Measurements from ENCODE around the gene A4GALT. TPM values are rescaled to one million over a fixed set of nuclear protein-coding genes. Genes with fewer than 3 reads are reported as not detected.
"Not testable (repeated sequence)": the region's sequence is repeated elsewhere in the genome, so short reads cannot be mapped to it uniquely, and the experiment has no call there.

Gene A4GALT
- total RNA-seq, 4 donors from 2014 or later = 5.8 to 13.3 (median 8.6) TPM

- in situ Hi-C loops (cut with MboI; ENCODE audit: low sequenced_read_pairs in 4 of 4) = no loop called here
- Histone ChIP-seq H3K9me3 (no peaks in the 10 kb centered on the region), H3K27me3 (no peaks in the 10 kb centered on the region), H3K36me3 (no peaks in the 10 kb centered on the region), H3K4me3 (no peak overlapping the region), H3K4me1 (no peaks in the 10 kb centered on the region), H3K27ac (no peak overlapping the region)
- intact Hi-C loops (cut with DNase I; ENCODE audit: low total_unique reads) = no loop called here
- no peak for DNase-seq
- ATAC-seq = no peak
- TF ChIP-seq CTCF (IDR thresholded peaks at IDR 0.05 in 4 of 5, conservative IDR thresholded peaks at IDR 0.05 in 1 of 5) = no peak
- TF ChIP-seq POLR2A (IDR thresholded peaks at IDR 0.05) = no peak
Observed at GRCh38 chr22:42760806-42761565, 40.3 kb upstream of the A4GALT start.

- Histone ChIP-seq H3K4me3 (no peak overlapping the region), H3K36me3 (no peaks in the 10 kb centered on the region), H3K27me3 (no peaks in the 10 kb centered on the region), H3K9me3 (no peaks in the 10 kb centered on the region), H3K4me1 (no peaks in the 10 kb centered on the region), H3K27ac (no peak overlapping the region)
- ATAC-seq (no peak), DNase-seq (no peak)
- in situ Hi-C loops (cut with MboI; ENCODE audit: low sequenced_read_pairs in 4 of 4) = no loop called here
- intact Hi-C loops (cut with DNase I; ENCODE audit: low total_unique reads) = loop anchor here (10.0 kb wide), 1 partner anchor 1294 kb away; the partner anchor contains the start of genes ACO2 and PHF5A
- TF ChIP-seq POLR2A (IDR thresholded peaks at IDR 0.05) (no peak), CTCF (IDR thresholded peaks at IDR 0.05 in 4 of 5, conservative IDR thresholded peaks at IDR 0.05 in 1 of 5) (no peak)
Observed at GRCh38 chr22:42758931-42759629, 38.4 kb upstream of the A4GALT start.

GRCh38 chr22:42755553-42755952 lies 34.9 kb upstream of the A4GALT start:
- H3K4me3 ChIP-seq; in situ Hi-C loops (cut with MboI; ENCODE audit: low sequenced_read_pairs in 4 of 4); H3K9me3 ChIP-seq; H3K27me3 ChIP-seq; DNase-seq; H3K27ac ChIP-seq; H3K36me3 ChIP-seq: not testable (repeated sequence)
- intact Hi-C loops (cut with DNase I; ENCODE audit: low total_unique reads) = loop anchor here (10.0 kb wide), 1 partner anchor 1291 kb away; the partner anchor contains the start of genes ACO2 and PHF5A
- peak in 1 of 2 donors; percentile 42 for ATAC-seq
- peaks cover 3 to 11% of the 10 kb centered on the region in 2 donors for H3K4me1 ChIP-seq

GRCh38 chr22:42755121-42755520 lies 34.5 kb upstream of the A4GALT start:
- intact Hi-C loops (cut with DNase I; ENCODE audit: low total_unique reads) = loop anchor here (10.0 kb wide), 1 partner anchor 1290 kb away; the partner anchor contains the start of genes ACO2 and PHF5A
- H3K27me3 ChIP-seq; H3K4me3 ChIP-seq; ATAC-seq; in situ Hi-C loops (cut with MboI; ENCODE audit: low sequenced_read_pairs in 4 of 4); H3K27ac ChIP-seq; H3K36me3 ChIP-seq; DNase-seq; H3K9me3 ChIP-seq: not testable (repeated sequence)
- peaks cover 3 to 11% of the 10 kb centered on the region in 2 donors for H3K4me1 ChIP-seq

- intact Hi-C loops (cut with DNase I; ENCODE audit: low total_unique reads) = loop anchor here (10.0 kb wide), 1 partner anchor 1290 kb away; the partner anchor contains the start of genes ACO2 and PHF5A
- no peak for DNase-seq
- TF ChIP-seq CTCF (IDR thresholded peaks at IDR 0.05 in 4 of 5, conservative IDR thresholded peaks at IDR 0.05 in 1 of 5) = no peak
- TF ChIP-seq POLR2A (IDR thresholded peaks at IDR 0.05) = no peak
- H3K9me3 ChIP-seq = no peaks in the 10 kb centered on the region
- H3K4me3 ChIP-seq = no peak overlapping the region
- H3K27ac ChIP-seq = no peak overlapping the region
- no peaks in the 10 kb centered on the region for H3K27me3 ChIP-seq
- peaks cover 3 to 11% of the 10 kb centered on the region in 2 donors for H3K4me1 ChIP-seq
- no peak for ATAC-seq
- no peaks in the 10 kb centered on the region for H3K36me3 ChIP-seq
- in situ Hi-C loops (cut with MboI; ENCODE audit: low sequenced_read_pairs in 4 of 4) = no loop called here
Observed at GRCh38 chr22:42754658-42755057, 34.0 kb upstream of the A4GALT start.

Data from gastrocnemius medialis (tissue), 4 donors.